Thoracic aorta (tissue), 2 donors: ENCODE measurements around the gene RETREG1. TPM values are rescaled to one million over a fixed set of nuclear protein-coding genes. Genes with fewer than 3 reads are reported as not detected.
"Not testable (repeated sequence)": the region's sequence is repeated elsewhere in the genome, so short reads cannot be mapped to it uniquely, and the experiment has no call there.

ENCODE experiments used
- ATAC-seq: fragments of 150-250 bp; one replicate; pipeline ENCODE4 v1.8.0; 2017; ENCODE audit warnings: low read depth; ENCODE audit not compliant: insufficient number of reproducible peaks, low FRiP score
- DNase-seq: peaks from one replicate; pipeline ENCODE4 v3.0.0-alpha.2; 2020; ENCODE audit warnings: low spot score
- H3K27ac ChIP-seq, 2 donors: fragments of 200-600 bp; sonication (generic); 1 replicate in 1 of 2; 2 replicates in 1 of 2; pipeline ENCODE4 v1.5.1; 2016; ENCODE audit warnings: mild to moderate bottlenecking in 2 of 2, moderate library complexity in 2 of 2
- H3K27me3 ChIP-seq: fragments of 200-600 bp; sonication (generic); replicated peaks from 2 replicates; pipeline ENCODE4 v1.6.0; 2016; ENCODE audit warnings: mild to moderate bottlenecking; ENCODE audit not compliant: insufficient read depth
- H3K36me3 ChIP-seq: fragments of 200-600 bp; sonication (generic); one replicate; pipeline ENCODE4 v1.5.1; 2016
- H3K4me1 ChIP-seq, 2 donors: fragments of 200-600 bp; sonication (generic); 1 replicate in 1 of 2; 2 replicates in 1 of 2; pipeline versions ENCODE4 v1.5.1 to v1.6.0; 2016; ENCODE audit warnings: low read depth in 2 of 2, mild to moderate bottlenecking in 1 of 2; ENCODE audit not compliant: control insufficient read depth in 1 of 2
- H3K4me3 ChIP-seq: fragments of 200-600 bp; sonication (generic); 2 replicates; pipeline ENCODE4 v1.5.1; 2016; ENCODE audit warnings: mild to moderate bottlenecking
- H3K9me3 ChIP-seq: fragments of 200-600 bp; sonication (generic); 2 replicates; pipeline ENCODE4 v1.5.1; 2016
- total RNA-seq, 2 donors: library from RNA; depleted of rRNA; stranded (reverse); fragments of >200 nt; gene quantifications; one replicate each; pipeline versions ENCODE4 v1.1.0 to v1.2.3, GENCODE V29; 2016
- TF ChIP-seq, protein P1 (sequence below): fragments of 200-600 bp; sonication (generic); IDR thresholded peaks from one replicate; pipeline ENCODE4 v1.5.1; 2019; ENCODE audit warnings: antibody characterized with exemption

Gene RETREG1
- total RNA-seq, 2 donors from 2014 or later: 3.8 to 6.5 TPM

DNA sequence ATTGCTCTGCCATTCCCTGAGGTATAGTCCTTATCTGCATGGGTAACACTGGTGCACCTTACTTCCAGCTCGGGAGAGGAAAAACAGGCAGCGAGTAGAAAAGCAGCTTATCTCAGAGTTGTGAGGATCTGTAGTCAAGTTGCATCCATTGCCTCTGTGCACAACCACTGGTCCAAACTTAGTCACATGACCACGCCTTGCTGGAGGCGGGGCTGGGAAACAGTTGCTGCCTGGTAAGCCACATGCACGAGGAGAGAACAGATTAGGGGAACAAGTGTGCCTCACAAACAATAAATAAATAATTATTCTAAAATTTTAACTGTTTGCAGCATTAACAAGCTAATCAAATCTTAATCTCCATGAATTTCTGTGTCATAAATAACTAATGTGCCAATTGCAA, 169.8 kb downstream of the RETREG1 start:
- no peaks in the 10 kb centered on the region for H3K27me3 ChIP-seq
- ATAC-seq (no peak), DNase-seq (no peak)
- H3K4me3 ChIP-seq: no peak overlapping the region
- no peak overlapping the region for H3K27ac ChIP-seq
- no peaks in the 10 kb centered on the region for H3K4me1 ChIP-seq
- peaks cover 34% of the 10 kb centered on the region for H3K36me3 ChIP-seq
- H3K9me3 ChIP-seq: no peaks in the 10 kb centered on the region
- TF ChIP-seq, protein P1, sequence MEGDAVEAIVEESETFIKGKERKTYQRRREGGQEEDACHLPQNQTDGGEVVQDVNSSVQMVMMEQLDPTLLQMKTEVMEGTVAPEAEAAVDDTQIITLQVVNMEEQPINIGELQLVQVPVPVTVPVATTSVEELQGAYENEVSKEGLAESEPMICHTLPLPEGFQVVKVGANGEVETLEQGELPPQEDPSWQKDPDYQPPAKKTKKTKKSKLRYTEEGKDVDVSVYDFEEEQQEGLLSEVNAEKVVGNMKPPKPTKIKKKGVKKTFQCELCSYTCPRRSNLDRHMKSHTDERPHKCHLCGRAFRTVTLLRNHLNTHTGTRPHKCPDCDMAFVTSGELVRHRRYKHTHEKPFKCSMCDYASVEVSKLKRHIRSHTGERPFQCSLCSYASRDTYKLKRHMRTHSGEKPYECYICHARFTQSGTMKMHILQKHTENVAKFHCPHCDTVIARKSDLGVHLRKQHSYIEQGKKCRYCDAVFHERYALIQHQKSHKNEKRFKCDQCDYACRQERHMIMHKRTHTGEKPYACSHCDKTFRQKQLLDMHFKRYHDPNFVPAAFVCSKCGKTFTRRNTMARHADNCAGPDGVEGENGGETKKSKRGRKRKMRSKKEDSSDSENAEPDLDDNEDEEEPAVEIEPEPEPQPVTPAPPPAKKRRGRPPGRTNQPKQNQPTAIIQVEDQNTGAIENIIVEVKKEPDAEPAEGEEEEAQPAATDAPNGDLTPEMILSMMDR: no peak

DNA sequence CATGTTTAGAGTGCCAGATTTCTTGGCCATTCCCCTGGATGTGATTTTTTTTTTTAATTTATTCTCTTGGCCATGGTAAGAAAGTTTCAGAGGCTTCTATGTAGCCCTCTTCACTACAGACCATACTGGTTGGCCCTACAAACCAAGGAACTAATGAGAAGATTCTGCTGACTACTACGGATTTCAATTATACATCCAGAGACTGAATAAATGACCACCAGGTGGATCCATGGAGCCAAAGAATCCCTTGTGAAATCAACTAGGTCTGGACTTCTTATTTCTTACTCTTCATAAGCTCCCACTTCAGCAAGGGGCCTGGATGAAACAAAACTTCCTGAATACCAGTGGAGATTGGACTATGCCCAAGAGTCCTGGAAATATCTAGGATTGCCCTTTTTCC, 178.8 kb downstream of the RETREG1 start:
- no peaks in the 10 kb centered on the region for H3K36me3 ChIP-seq
- DNase-seq (no peak), ATAC-seq (no peak)
- H3K4me1 ChIP-seq: no peaks in the 10 kb centered on the region
- TF ChIP-seq, protein P1: no peak
- H3K4me3 ChIP-seq: no peak overlapping the region
- H3K27ac ChIP-seq: no peak overlapping the region
- no peaks in the 10 kb centered on the region for H3K9me3 ChIP-seq
- no peaks in the 10 kb centered on the region for H3K27me3 ChIP-seq

DNA sequence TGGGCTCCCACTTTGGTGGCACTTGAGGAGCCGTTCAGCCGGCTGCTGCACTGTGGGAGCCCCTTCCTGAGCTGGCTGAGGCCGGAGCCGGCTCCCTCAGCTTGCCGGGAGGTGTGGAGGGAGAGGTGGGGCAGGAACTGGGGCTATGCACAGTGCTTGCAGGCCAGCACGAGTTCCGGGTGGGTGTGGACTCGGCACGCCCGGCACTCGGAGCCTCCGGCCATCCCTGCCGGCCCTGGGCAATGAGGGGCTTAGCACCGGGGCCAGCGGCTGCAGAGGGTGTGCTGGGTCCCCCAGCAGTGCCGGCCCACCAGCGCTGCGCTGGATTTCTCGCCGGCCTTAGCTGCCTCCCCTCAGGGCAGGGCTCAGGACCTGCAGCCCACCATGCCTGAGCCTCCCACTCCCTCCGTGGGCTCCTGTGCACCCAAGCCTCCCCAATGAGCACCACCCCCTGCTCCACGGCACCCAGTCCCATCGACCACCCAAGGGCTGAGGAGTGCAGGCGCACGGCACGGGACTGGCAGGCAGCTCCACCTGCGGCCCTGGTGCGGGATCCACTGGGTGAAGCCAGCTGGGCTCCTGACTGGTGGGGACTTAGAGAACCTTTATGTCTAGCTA, 180.6 kb downstream of the RETREG1 start:
- not testable (repeated sequence) for H3K4me3 ChIP-seq, ATAC-seq, H3K9me3 ChIP-seq, H3K36me3 ChIP-seq, H3K27ac ChIP-seq, H3K27me3 ChIP-seq, DNase-seq, H3K4me1 ChIP-seq

DNA sequence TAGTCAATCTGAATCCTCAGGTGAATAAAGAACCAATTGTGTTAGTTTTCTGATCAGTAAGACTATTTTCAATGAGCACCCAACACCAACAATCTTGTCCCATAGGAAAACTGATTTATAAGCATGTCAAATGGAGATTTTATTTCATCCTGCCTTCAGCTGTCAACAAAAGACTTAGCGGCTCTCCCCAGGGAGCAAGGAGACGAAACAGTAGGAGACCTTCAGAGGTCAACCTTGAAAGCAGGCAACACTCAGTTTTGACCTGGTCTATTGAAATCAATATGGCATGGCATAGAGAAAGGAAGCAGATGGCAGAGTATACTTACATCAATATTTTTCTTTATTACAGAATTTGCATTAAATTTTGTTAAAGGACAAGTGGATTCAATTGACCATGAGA, 185.3 kb downstream of the RETREG1 start:
- TF ChIP-seq, protein P1: no peak
- Histone ChIP-seq H3K27ac (no peak overlapping the region), H3K4me1 (no peaks in the 10 kb centered on the region), H3K4me3 (no peak overlapping the region), H3K27me3 (no peaks in the 10 kb centered on the region), H3K36me3 (no peaks in the 10 kb centered on the region), H3K9me3 (no peaks in the 10 kb centered on the region)
- ATAC-seq (no peak), DNase-seq (no peak)

DNA sequence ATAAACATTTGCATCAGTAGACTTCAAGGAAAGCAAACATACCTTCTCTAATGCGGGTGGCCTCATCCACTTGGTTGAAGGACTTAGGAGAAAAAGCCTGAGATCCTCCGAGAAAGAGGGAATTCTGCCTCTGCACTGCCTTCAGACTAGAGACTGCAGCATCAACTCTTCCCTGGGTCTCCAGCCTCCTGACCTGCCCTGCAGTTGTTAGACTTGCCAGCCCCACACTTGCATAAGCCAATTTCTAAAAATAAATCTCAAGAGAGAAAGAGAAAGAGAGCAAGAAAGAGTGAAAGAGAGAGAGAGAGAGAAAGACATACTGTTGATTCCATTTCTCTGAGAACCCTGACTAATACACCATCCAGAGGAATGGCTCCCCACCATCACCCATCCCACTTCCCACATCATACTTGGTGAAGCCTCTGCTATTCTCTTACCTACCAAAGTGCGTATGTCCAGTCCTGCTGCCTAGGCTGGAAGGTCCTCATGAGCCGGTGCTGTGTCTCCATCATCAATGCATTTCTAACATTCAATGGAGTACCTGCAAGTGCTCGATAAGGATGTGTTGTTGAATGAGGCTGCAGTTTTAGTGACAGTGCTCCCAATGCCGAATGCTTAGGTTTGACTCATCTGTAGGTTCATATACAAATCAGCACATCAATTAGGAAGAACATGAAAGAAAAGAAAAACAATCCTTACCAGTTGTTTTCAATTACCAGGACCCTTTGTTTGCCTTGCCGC, 186.3 kb downstream of the RETREG1 start:
- DNase-seq: no peak
- Histone ChIP-seq H3K4me3 (no peak overlapping the region), H3K27me3 (no peaks in the 10 kb centered on the region), H3K36me3 (no peaks in the 10 kb centered on the region), H3K27ac (no peak overlapping the region), H3K9me3 (no peaks in the 10 kb centered on the region), H3K4me1 (no peaks in the 10 kb centered on the region)
- TF ChIP-seq, protein P1: no peak
- no peak for ATAC-seq
